Vagina (tissue), 2 donors: Measurements from ENCODE around the gene PLEKHF1. TPM values are rescaled to one million over a fixed set of nuclear protein-coding genes. Genes with fewer than 3 reads are reported as not detected.
A peak's percentile ranks its signal among the peaks of the same experiment; 100 is the strongest.

Source experiments
- DNase-seq, 2 donors: peaks; one replicate each; pipeline ENCODE4 v3.0.0-alpha.2; 2017; ENCODE audit errors: extremely low spot score in 2 of 2
- H3K27ac ChIP-seq: fragments of 200-600 bp; sonication (generic); one replicate; pipeline ENCODE4 v1.5.1; 2019
- H3K27me3 ChIP-seq: fragments of 200-600 bp; sonication (generic); one replicate; pipeline ENCODE4 v1.5.1; 2019
- H3K36me3 ChIP-seq, 2 donors: fragments of 200-600 bp; sonication (generic); one replicate each; pipeline ENCODE4 v1.5.1; 2017 to 2019
- H3K4me1 ChIP-seq: fragments of 200-600 bp; sonication (generic); one replicate; pipeline ENCODE4 v1.5.1; 2019
- H3K4me3 ChIP-seq, 2 donors: fragments of 200-600 bp; sonication (generic); 1 replicate in 1 of 2; 2 replicates in 1 of 2; pipeline ENCODE4 v1.5.1; 2016 to 2019
- H3K9me3 ChIP-seq: fragments of 200-600 bp; sonication (generic); one replicate; pipeline ENCODE4 v1.5.1; 2019
- CTCF ChIP-seq, 3 experiments: fragments of 450-650 bp in 2 of 3; fragments of 200-600 bp in 1 of 3; sonication (generic) in 1 of 3; IDR thresholded peaks; one replicate each; pipeline ENCODE4 v1.5.1; 2017 to 2019; ENCODE audit warnings: antibody characterized with exemption in 3 of 3, mild to moderate bottlenecking in 2 of 3, moderate library complexity in 2 of 3
- POLR2A ChIP-seq, 2 donors: fragments of 450-650 bp; IDR thresholded peaks; one replicate each; pipeline ENCODE4 v1.6.1; 2017; ENCODE audit warnings: antibody characterized with exemption in 2 of 2, mild to moderate bottlenecking in 2 of 2, moderate library complexity in 2 of 2
- POLR2AphosphoS5 ChIP-seq, 2 donors: sonication (generic); formaldehyde crosslinking; IDR thresholded peaks; one replicate each; pipeline ENCODE4 v1.9.0; 2017; ENCODE audit warnings: antibody characterized with exemption in 2 of 2, mild to moderate bottlenecking in 2 of 2, low read depth in 1 of 2; ENCODE audit not compliant: insufficient read depth in 1 of 2
- intact Hi-C: fragments of 100-400 bp; cut with DNase I; formaldehyde crosslinking; loops from one replicate; pipeline ENCODE4 v1.15.1; 2023
- total RNA-seq: library from RNA; depleted of rRNA; stranded (reverse); fragments of >200 nt; gene quantifications from one replicate; pipeline ENCODE4 v1.2.3, GENCODE V29; 2016

PLEKHF1 gene
- total RNA-seq, 1 donor from 2014 or later = 37.1 TPM

GRCh38 chr19:29715701-29716581 is 50.7 kb downstream of the PLEKHF1 start:
- intact Hi-C loops = loop anchor here (2.0 to 10.0 kb wide), 2 partner anchors 51 to 105 kb away; partner anchors contain the start of gene PLEKHF1
- no peak for TF ChIP-seq CTCF (IDR thresholded peaks at IDR 0.05)
- no peak for TF ChIP-seq POLR2AphosphoS5 (IDR thresholded peaks at IDR 0.05; ENCODE audit: insufficient read depth in 1 of 2, low read depth in 1 of 2)
- TF ChIP-seq POLR2A (IDR thresholded peaks at IDR 0.05) = no peak
- Histone ChIP-seq H3K4me3 (peak overlapping the region; percentile 81 to 92), H3K4me1 (peaks cover 33% of the 10 kb centered on the region), H3K9me3 (no peaks in the 10 kb centered on the region), H3K27ac (peak overlapping the region; percentile 90), H3K27me3 (no peaks in the 10 kb centered on the region), H3K36me3 (no peaks in the 10 kb centered on the region)
- no peak for DNase-seq

DNA sequence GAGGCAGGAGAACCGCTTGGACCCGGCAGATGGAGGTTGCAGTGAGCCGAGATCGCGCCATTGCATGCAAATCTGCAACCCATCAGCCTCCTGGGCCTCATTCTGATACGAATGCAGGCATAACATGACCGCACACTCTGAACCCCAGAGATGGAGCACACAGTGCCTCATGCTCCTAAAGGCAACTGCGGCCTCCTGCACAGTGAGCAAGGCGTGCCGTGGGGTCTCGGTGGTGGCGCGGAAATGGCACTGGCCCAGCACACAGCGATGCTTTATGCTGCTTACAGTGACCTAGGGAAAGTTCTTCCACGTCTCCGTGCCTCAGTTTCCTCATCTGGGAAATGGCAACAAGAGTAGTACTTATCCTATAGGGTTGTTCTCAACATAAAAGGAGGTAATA is 51.8 kb downstream of the PLEKHF1 start:
- peaks cover 33% of the 10 kb centered on the region for H3K4me1 ChIP-seq
- H3K27me3 ChIP-seq = no peaks in the 10 kb centered on the region
- intact Hi-C loops = loop anchor here (10.0 kb wide), 1 partner anchor 52 kb away; the partner anchor contains the start of gene PLEKHF1
- no peak overlapping the region for H3K4me3 ChIP-seq
- DNase-seq = no peak
- H3K27ac ChIP-seq = no peak overlapping the region
- H3K9me3 ChIP-seq = no peaks in the 10 kb centered on the region
- TF ChIP-seq CTCF (IDR thresholded peaks at IDR 0.05) (no peak), POLR2AphosphoS5 (IDR thresholded peaks at IDR 0.05; ENCODE audit: insufficient read depth in 1 of 2, low read depth in 1 of 2) (no peak), POLR2A (IDR thresholded peaks at IDR 0.05) (no peak)
- no peaks in the 10 kb centered on the region for H3K36me3 ChIP-seq

DNA sequence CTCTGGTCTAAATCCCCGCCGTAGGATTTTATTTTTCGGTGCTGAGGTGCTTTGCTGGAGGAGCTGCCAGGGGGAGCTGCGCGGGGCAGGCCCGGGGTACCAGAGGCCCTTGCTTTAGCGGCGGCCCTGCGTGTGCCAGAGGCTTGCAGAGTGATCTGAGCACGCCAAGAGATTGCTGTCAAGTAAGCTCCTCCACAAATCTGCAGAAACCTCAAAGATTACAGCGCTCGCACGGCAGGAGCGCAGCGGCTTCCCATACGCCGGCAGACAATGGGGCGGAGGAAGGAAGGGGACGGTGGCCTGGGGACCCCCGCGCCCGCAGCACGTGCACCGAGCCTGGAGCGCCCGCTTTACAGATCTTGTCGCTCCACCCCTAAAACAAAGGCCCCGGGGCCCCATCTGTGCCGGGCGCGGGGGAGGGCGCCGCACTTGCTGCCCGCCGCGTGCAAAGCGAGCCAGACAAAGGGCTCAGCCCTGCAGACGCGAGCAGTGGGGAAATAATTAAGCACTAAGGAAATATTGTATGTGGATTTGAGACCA is 58.9 kb downstream of the PLEKHF1 start:
- no peak overlapping the region for H3K27ac ChIP-seq
- TF ChIP-seq POLR2AphosphoS5 (IDR thresholded peaks at IDR 0.05; ENCODE audit: insufficient read depth in 1 of 2, low read depth in 1 of 2) = no peak
- no peak for TF ChIP-seq CTCF (IDR thresholded peaks at IDR 0.05)
- TF ChIP-seq POLR2A (IDR thresholded peaks at IDR 0.05) = no peak
- no peaks in the 10 kb centered on the region for H3K27me3 ChIP-seq
- H3K9me3 ChIP-seq = no peaks in the 10 kb centered on the region
- no peak for DNase-seq
- intact Hi-C loops = no loop called here
- peaks cover 11% of the 10 kb centered on the region for H3K4me1 ChIP-seq
- peak overlapping the region; percentile 1 to 6 for H3K4me3 ChIP-seq
- H3K36me3 ChIP-seq = no peaks in the 10 kb centered on the region

- Histone ChIP-seq H3K27me3 (no peaks in the 10 kb centered on the region), H3K27ac (no peak overlapping the region), H3K4me3 (peak overlapping the region in 1 of 2 donors; percentile 6), H3K9me3 (no peaks in the 10 kb centered on the region), H3K4me1 (peaks cover 11% of the 10 kb centered on the region), H3K36me3 (no peaks in the 10 kb centered on the region)
- intact Hi-C loops = loop anchor here (5.0 kb wide), 1 partner anchor 148 kb away; no protein-coding TSS in a partner anchor
- TF ChIP-seq POLR2AphosphoS5 (IDR thresholded peaks at IDR 0.05; ENCODE audit: insufficient read depth in 1 of 2, low read depth in 1 of 2) = no peak
- DNase-seq = no peak
Observed at GRCh38 chr19:29724746-29725145, 59.5 kb downstream of the PLEKHF1 start.

Other genes starting within 250 kb of the PLEKHF1 start
- 0.98 TPM for gene VSTM2B, start 139.5 kb upstream of the PLEKHF1 start, total RNA-seq
- 31.4 TPM for gene POP4, start 59.2 kb upstream of the PLEKHF1 start, total RNA-seq
- 14.2 TPM for gene C19orf12, start 49.8 kb downstream of the PLEKHF1 start, total RNA-seq
- 3.2 TPM for gene CCNE1, start 146.5 kb downstream of the PLEKHF1 start, total RNA-seq